HCT116 (cell line): ENCODE results near the gene DTNB. TPM values are rescaled to one million over a fixed set of nuclear protein-coding genes. Genes with fewer than 3 reads are reported as not detected.

ENCODE experiments used
- ATAC-seq: fragments of 200-7000 bp; cut with Tn5 transposase; 2 replicates; pipeline ENCODE4 v1.9.1; 2020; ENCODE audit warnings: mild to moderate bottlenecking, moderate library complexity
- BruUV-seq: library from RNA; stranded (reverse); fragments of 400-500 nt; replicated peaks from 2 replicates; lab custom pipeline; 2021; lab: Mats Ljungman, UMichigan
- CTCF ChIA-PET: fragments of 300-600 bp; sonication (Branson Sonifier 250); formaldehyde crosslinking; loops from one replicate; lab custom pipeline; 2021; ENCODE audit warnings: antibody characterized with exemption; lab: Charles Lee
- POLR2A ChIA-PET: fragments of 300-600, 350-600 bp; sonication (Branson Sonifier 250); formaldehyde crosslinking; loops from one replicate; lab custom pipeline; 2021; ENCODE audit warnings: antibody characterized with exemption; lab: Charles Lee
- RAD21 ChIA-PET, 2 experiments: fragments of 300-600 bp; sonication (Branson Sonifier 250); formaldehyde crosslinking; loops; one replicate each; lab custom pipeline; 2023; ENCODE audit warnings: low total read pairs in 2 of 2; ENCODE audit not compliant: uncharacterized antibody in 2 of 2, unreplicated experiment in 2 of 2, low non-redundant PET in 1 of 2; lab: Charles Lee
- DNase-seq: peaks from one replicate; pipeline ENCODE4 v3.0.0-alpha.2; 2010; ENCODE audit warnings: low read depth, low spot score
- H2AFZ ChIP-seq: fragments of 200-600 bp; shearing (Covaris generic), sonication (generic); 2 replicates; pipeline ENCODE4 v1.6.1; 2017; ENCODE audit warnings: low read depth, mixed run types, mixed read lengths, antibody characterized with exemption, low read length; ENCODE audit not compliant: poor library complexity, severe bottlenecking
- H3K27ac ChIP-seq: 2 replicates; pipeline ENCODE4 v1.5.1; 2012; ENCODE audit warnings: low read depth, low read length
- H3K27me3 ChIP-seq: fragments of 200-600 bp; sonication (generic); 2 replicates; pipeline ENCODE4 v1.6.1; 2016; ENCODE audit warnings: mixed run types, low read length, mixed read lengths; ENCODE audit not compliant: insufficient read depth
- H3K36me3 ChIP-seq, 2 experiments: fragments of 200-500 bp in 1 of 2; fragments of 200-600 bp in 1 of 2; sonication (Bioruptor generic) in 1 of 2; sonication (generic) in 1 of 2; 2 replicates each; pipeline versions ENCODE4 v1.5.1 to v1.6.1; 2014 to 2016; ENCODE audit warnings: low read length in 2 of 2, inconsistent platforms in 1 of 2, mixed read lengths in 1 of 2, mixed run types in 1 of 2; ENCODE audit not compliant: insufficient read depth in 2 of 2, control insufficient read depth in 1 of 2
- H3K4me1 ChIP-seq, 2 experiments: fragments of 200-600 bp in 1 of 2; sonication (generic) in 1 of 2; 2 replicates each; pipeline versions ENCODE4 v1.5.1 to v1.6.1; 2012 to 2017; ENCODE audit warnings: low read length in 2 of 2, inconsistent platforms in 1 of 2, mild to moderate bottlenecking in 1 of 2, mixed read lengths in 1 of 2, mixed run types in 1 of 2, moderate library complexity in 1 of 2; ENCODE audit not compliant: insufficient read depth in 2 of 2, control insufficient read depth in 1 of 2
- H3K4me2 ChIP-seq: fragments of 200-600 bp; sonication (generic); 2 replicates; pipeline ENCODE4 v1.6.1; 2017; ENCODE audit warnings: mixed run types, low read length, mixed read lengths
- H3K4me3 ChIP-seq, 2 experiments: fragments of 200-600 bp in 1 of 2; sonication (generic) in 1 of 2; replicated peaks in 1 of 2; 2 replicates each; pipeline ENCODE4 v1.5.1; 2011 to 2016; ENCODE audit warnings: low read length in 2 of 2, control low read depth in 1 of 2, low read depth in 1 of 2, mild to moderate bottlenecking in 1 of 2, mixed read lengths in 1 of 2, mixed run types in 1 of 2
- H3K79me2 ChIP-seq: fragments of 200-600 bp; sonication (generic); 2 replicates; pipeline ENCODE4 v1.6.1; 2017; ENCODE audit warnings: mild to moderate bottlenecking, mixed run types, low read length, moderate library complexity, mixed read lengths; ENCODE audit not compliant: insufficient read depth
- H3K9ac ChIP-seq: fragments of 200-600 bp; sonication (generic); 2 replicates; pipeline ENCODE4 v1.6.1; 2016; ENCODE audit warnings: low read length, mixed read lengths
- H3K9me2 ChIP-seq: fragments of 200-600 bp; sonication (generic), shearing (Covaris generic); 2 replicates; pipeline ENCODE4 v1.6.1; 2017; ENCODE audit warnings: mixed run types, mild to moderate bottlenecking, moderate library complexity; ENCODE audit not compliant: insufficient read depth
- H3K9me3 ChIP-seq, 2 experiments: fragments of 200-500 bp in 1 of 2; fragments of 200-600 bp in 1 of 2; sonication (Bioruptor generic) in 1 of 2; sonication (generic) in 1 of 2; 2 replicates each; pipeline ENCODE4 v1.6.1; 2014 to 2017; ENCODE audit warnings: low read length in 2 of 2, mixed read lengths in 2 of 2, inconsistent platforms in 1 of 2, low read depth in 1 of 2, mild to moderate bottlenecking in 1 of 2, mixed run types in 1 of 2, moderate library complexity in 1 of 2; ENCODE audit not compliant: control insufficient read depth in 1 of 2, insufficient read depth in 1 of 2
- H4K20me1 ChIP-seq: fragments of 200-600 bp; sonication (generic), shearing (Covaris generic); 2 replicates; pipeline ENCODE4 v1.6.1; 2017; ENCODE audit warnings: mixed run types, mild to moderate bottlenecking, moderate library complexity; ENCODE audit not compliant: insufficient read depth
- ATF3 ChIP-seq: IDR thresholded peaks from 2 replicates; pipeline ENCODE4 v1.6.1; 2012
- CBX3 ChIP-seq: IDR thresholded peaks from 2 replicates; pipeline ENCODE4 v1.6.1; 2012; ENCODE audit warnings: low read depth
- CEBPB ChIP-seq: IDR thresholded peaks from 2 replicates; pipeline ENCODE4 v1.6.1; 2012; ENCODE audit warnings: low read depth
- ELF1 ChIP-seq: IDR thresholded peaks from 2 replicates; pipeline ENCODE4 v1.6.1; 2012; ENCODE audit warnings: low read depth, borderline replicate concordance
- EZH2 ChIP-seq: fragments of 200-600 bp; sonication (generic); IDR thresholded peaks from 2 replicates; pipeline ENCODE4 v1.6.1; 2017; ENCODE audit warnings: antibody characterized with exemption, mixed run types
- EZH2phosphoT487 ChIP-seq: fragments of 200-600 bp; IDR thresholded peaks from 2 replicates; pipeline ENCODE4 v1.6.1; 2018; ENCODE audit warnings: antibody characterized with exemption, borderline replicate concordance
- FOSL1 ChIP-seq: IDR thresholded peaks from 2 replicates; pipeline ENCODE4 v1.6.1; 2012; ENCODE audit warnings: low read depth
- JUND ChIP-seq: IDR thresholded peaks from 2 replicates; pipeline ENCODE4 v1.6.1; 2012
- MAX ChIP-seq: IDR thresholded peaks from 2 replicates; pipeline ENCODE4 v1.6.1; 2012
- POLR2A ChIP-seq: IDR thresholded peaks from 2 replicates; pipeline ENCODE4 v1.7.0; 2011; ENCODE audit warnings: borderline replicate concordance; ENCODE audit not compliant: insufficient read depth, insufficient read length; ENCODE audit errors: extremely low read depth
- SIN3A ChIP-seq: IDR thresholded peaks from 2 replicates; pipeline ENCODE4 v1.6.1; 2012; ENCODE audit warnings: low read depth
- SP1 ChIP-seq: IDR thresholded peaks from 2 replicates; pipeline ENCODE4 v1.6.1; 2012; ENCODE audit warnings: low read depth
- SRF ChIP-seq: IDR thresholded peaks from 2 replicates; pipeline ENCODE4 v1.6.1; 2012; ENCODE audit warnings: low read depth
- TCF7L2 ChIP-seq: IDR thresholded peaks from 2 replicates; pipeline ENCODE4 v1.7.0; 2011; ENCODE audit warnings: borderline replicate concordance, inconsistent platforms; ENCODE audit not compliant: insufficient read depth, insufficient read length; ENCODE audit errors: extremely low read depth
- YY1 ChIP-seq: IDR thresholded peaks from 2 replicates; pipeline ENCODE4 v1.6.1; 2011; ENCODE audit warnings: low read length, low read depth, moderate library complexity, mild to moderate bottlenecking; ENCODE audit not compliant: insufficient replicate concordance; ENCODE audit errors: extremely low read depth
- ZBTB33 ChIP-seq: IDR thresholded peaks from 2 replicates; pipeline ENCODE4 v1.6.1; 2011; ENCODE audit warnings: mild to moderate bottlenecking, low read length, moderate library complexity; ENCODE audit not compliant: insufficient replicate concordance; ENCODE audit errors: extremely low read depth
- ZFX ChIP-seq: fragments of 450-650 bp; IDR thresholded peaks from 2 replicates; pipeline ENCODE4 v1.6.1; 2017
- ZNF274 ChIP-seq: fragments of 200-500 bp; sonication (Bioruptor generic); IDR thresholded peaks from 2 replicates; pipeline ENCODE4 v1.6.1; 2014; ENCODE audit warnings: mild to moderate bottlenecking, low read depth, low read length, inconsistent platforms
- intact Hi-C: fragments of 100-400 bp; cut with micrococcal nuclease; formaldehyde crosslinking; loops from 2 replicates; pipeline ENCODE4 v1.10.0; 2022
- total RNA-seq: library from RNA; stranded (reverse); gene quantifications from one replicate; pipeline ENCODE4 v1.2.1, GENCODE V29; 2021; ENCODE audit not compliant: unreplicated experiment

DTNB gene
- total RNA-seq, 1 experiment from 2014 or later: 30.2 TPM

- TF ChIP-seq MAX (no peak), JUND (no peak), ZFX (no peak)
- TF ChIP-seq, all 23 proteins: peak for 0
Measured at GRCh38 chr2:25654801-25655200, 18.6 kb downstream of the DTNB start (continued).

GRCh38 chr2:25651782-25652455 lies 21.5 kb downstream of the DTNB start:
- ChIA-PET POLR2A (no interaction called here), RAD21 (no interaction called here), CTCF (interaction anchor here (1.2 kb wide), 1 partner anchor 12 kb away, joined by 6 read pairs; no protein-coding TSS in a partner anchor)
- Histone ChIP-seq H3K27ac (no peak overlapping the region), H3K27me3 (no peaks in the 10 kb centered on the region), H3K36me3 (peaks cover 0 to 7% of the 10 kb centered on the region in 2 experiments; a peak in 1 of 4 replicates), H3K4me3 (no peak overlapping the region), H3K79me2 (peaks cover 4% of the 10 kb centered on the region; the same call in 1 of the 2 replicates), H3K4me1 (no peaks in the 10 kb centered on the region), H3K9ac (no peak overlapping the region), H3K4me2 (no peak overlapping the region), H3K9me2 (no peaks in the 10 kb centered on the region), H2AFZ (no peak overlapping the region), H3K9me3 (no peaks in the 10 kb centered on the region), H4K20me1 (no peaks in the 10 kb centered on the region)
- TF ChIP-seq SRF (no peak), ZNF274 (no peak), SP1 (no peak), YY1 (no peak), FOSL1 (no peak), CEBPB (no peak), EZH2 (no peak), SIN3A (no peak), ELF1 (no peak), ZBTB33 (no peak), ATF3 (no peak), POLR2A (no peak), MAX (no peak), TCF7L2 (no peak), CBX3 (no peak), EZH2phosphoT487 (no peak)
- ATAC-seq (no peak), DNase-seq (no peak)
- no TSS peak for BruUV-seq
- intact Hi-C loops: no loop called here
